HL-60 (cell line): ENCODE measurements around the gene CYP27A1.

ENCODE experiments used
- DNase-seq, 2 experiments: peaks; one replicate each; pipeline ENCODE4 v3.0.0-alpha.2; 2010 to 2020; ENCODE audit warnings: low read depth in 1 of 2, low spot score in 1 of 2
- H3K27ac ChIP-seq: fragments of 250-450 bp; sonication (Bioruptor Pico); replicated peaks from 2 replicates; pipeline ENCODE4 v1.5.1; 2020; ENCODE audit warnings: mild to moderate bottlenecking, moderate library complexity
- H3K27me3 ChIP-seq: fragments of 250-450 bp; sonication (Bioruptor Pico); 2 replicates; pipeline ENCODE4 v1.5.1; 2021; ENCODE audit warnings: mild to moderate bottlenecking, moderate library complexity; ENCODE audit not compliant: insufficient read depth, poor library complexity, severe bottlenecking
- H3K4me3 ChIP-seq: replicated peaks from 2 replicates; pipeline ENCODE4 v1.5.1; 2011; ENCODE audit warnings: mild to moderate bottlenecking, control low read depth, low read length; ENCODE audit not compliant: insufficient read depth
- CTCF ChIP-seq: IDR thresholded peaks from one replicate; pipeline ENCODE4 v1.5.1; 2011; ENCODE audit warnings: low read length, control low read depth, inconsistent platforms; ENCODE audit not compliant: insufficient read depth
- GABPA ChIP-seq: IDR thresholded peaks from 2 replicates; pipeline ENCODE4 v1.6.1; 2012; ENCODE audit warnings: low read depth
- POLR2AphosphoS5 ChIP-seq: IDR thresholded peaks from 2 replicates; pipeline ENCODE4 v1.6.1; 2012; ENCODE audit warnings: low read depth
- SPI1 ChIP-seq: IDR thresholded peaks from 2 replicates; pipeline ENCODE4 v1.6.1; 2012; ENCODE audit warnings: low read depth, mild to moderate bottlenecking, borderline replicate concordance
- TF ChIP-seq, protein P1 (sequence below): IDR thresholded peaks from 2 replicates; pipeline ENCODE4 v1.6.1; 2012; ENCODE audit warnings: low read depth; ENCODE audit not compliant: insufficient replicate concordance

CYP27A1 gene

DNA sequence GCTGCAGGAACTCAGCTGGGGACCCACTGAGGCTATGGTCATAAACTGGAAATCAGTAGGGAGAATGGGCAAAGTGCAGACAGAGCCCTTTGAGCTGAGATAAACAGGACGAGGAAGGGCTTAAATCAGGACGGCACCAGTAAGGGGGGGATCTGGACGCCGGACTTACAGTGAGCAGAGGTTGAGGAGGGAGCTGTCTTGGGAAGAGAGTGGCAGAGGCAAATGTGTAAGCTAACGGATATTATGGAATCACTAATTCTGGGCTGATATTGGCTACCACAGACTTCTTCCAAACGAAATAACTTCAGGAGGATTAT lies 539 bp downstream of the CYP27A1 start:
- TF ChIP-seq SPI1, result no peak
- no peak for TF ChIP-seq POLR2AphosphoS5
- TF ChIP-seq, protein P1, sequence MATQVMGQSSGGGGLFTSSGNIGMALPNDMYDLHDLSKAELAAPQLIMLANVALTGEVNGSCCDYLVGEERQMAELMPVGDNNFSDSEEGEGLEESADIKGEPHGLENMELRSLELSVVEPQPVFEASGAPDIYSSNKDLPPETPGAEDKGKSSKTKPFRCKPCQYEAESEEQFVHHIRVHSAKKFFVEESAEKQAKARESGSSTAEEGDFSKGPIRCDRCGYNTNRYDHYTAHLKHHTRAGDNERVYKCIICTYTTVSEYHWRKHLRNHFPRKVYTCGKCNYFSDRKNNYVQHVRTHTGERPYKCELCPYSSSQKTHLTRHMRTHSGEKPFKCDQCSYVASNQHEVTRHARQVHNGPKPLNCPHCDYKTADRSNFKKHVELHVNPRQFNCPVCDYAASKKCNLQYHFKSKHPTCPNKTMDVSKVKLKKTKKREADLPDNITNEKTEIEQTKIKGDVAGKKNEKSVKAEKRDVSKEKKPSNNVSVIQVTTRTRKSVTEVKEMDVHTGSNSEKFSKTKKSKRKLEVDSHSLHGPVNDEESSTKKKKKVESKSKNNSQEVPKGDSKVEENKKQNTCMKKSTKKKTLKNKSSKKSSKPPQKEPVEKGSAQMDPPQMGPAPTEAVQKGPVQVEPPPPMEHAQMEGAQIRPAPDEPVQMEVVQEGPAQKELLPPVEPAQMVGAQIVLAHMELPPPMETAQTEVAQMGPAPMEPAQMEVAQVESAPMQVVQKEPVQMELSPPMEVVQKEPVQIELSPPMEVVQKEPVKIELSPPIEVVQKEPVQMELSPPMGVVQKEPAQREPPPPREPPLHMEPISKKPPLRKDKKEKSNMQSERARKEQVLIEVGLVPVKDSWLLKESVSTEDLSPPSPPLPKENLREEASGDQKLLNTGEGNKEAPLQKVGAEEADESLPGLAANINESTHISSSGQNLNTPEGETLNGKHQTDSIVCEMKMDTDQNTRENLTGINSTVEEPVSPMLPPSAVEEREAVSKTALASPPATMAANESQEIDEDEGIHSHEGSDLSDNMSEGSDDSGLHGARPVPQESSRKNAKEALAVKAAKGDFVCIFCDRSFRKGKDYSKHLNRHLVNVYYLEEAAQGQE, result no peak
- no peak for TF ChIP-seq CTCF
- no peak for TF ChIP-seq GABPA
- Histone ChIP-seq H3K27me3 (no peaks in the 10 kb centered on the region), H3K27ac (no peak overlapping the region), H3K4me3 (no peak overlapping the region)
- DNase-seq, result no peak

- DNase-seq, result no peak
- Histone ChIP-seq H3K4me3 (no peak overlapping the region), H3K27ac (no peak overlapping the region), H3K27me3 (no peaks in the 10 kb centered on the region)
- TF ChIP-seq, protein P1, result no peak
- no peak for TF ChIP-seq GABPA
- no peak for TF ChIP-seq POLR2AphosphoS5
- TF ChIP-seq SPI1, result no peak
These were observed 1.7 kb downstream of the CYP27A1 start for GRCh38 chr2:218783688-218784087.

- H3K4me3 ChIP-seq, result no peak overlapping the region
- H3K27me3 ChIP-seq, result no peaks in the 10 kb centered on the region
- TF ChIP-seq GABPA (no peak), POLR2AphosphoS5 (no peak), SPI1 (no peak), CTCF (no peak)
- TF ChIP-seq, protein P1, result no peak
- no peak for DNase-seq
- no peak overlapping the region for H3K27ac ChIP-seq
These were observed 3.2 kb downstream of the CYP27A1 start for GRCh38 chr2:218785103-218785502.

DNA sequence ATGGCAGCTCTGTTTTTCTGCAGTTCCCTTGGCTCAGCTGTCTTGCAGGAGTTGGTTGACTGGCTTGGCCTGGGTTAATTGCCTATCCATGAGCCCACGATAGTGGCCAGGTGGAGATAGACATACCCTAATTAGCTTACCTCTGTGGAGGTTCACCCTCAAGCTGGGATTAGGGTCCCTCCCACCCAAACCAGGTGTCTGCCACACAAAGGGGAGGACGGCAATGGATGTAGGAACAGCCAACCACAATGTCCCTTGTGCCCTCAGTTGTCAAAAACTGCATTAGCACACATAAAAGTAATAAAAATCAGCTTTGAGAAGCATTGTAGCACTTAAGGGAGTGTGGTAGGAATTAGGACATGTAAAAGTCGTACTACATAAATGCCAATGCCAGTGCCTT lies 4.2 kb downstream of the CYP27A1 start:
- Histone ChIP-seq H3K4me3 (no peak overlapping the region), H3K27me3 (no peaks in the 10 kb centered on the region), H3K27ac (no peak overlapping the region)
- TF ChIP-seq CTCF (no peak), POLR2AphosphoS5 (no peak), SPI1 (no peak), GABPA (no peak)
- TF ChIP-seq, protein P1, result no peak
- no peak for DNase-seq
